NOMO-1 treated with DMSO at 0.1 percent for 48 hours (cell line): ENCODE results near the gene ZNF335.
A peak's percentile ranks its signal among the peaks of the same experiment; 100 is the strongest.

Experiments used
- DNase-seq: peaks from one replicate; lab custom pipeline; 2025; ENCODE audit not compliant: unreplicated experiment; lab: John Stamatoyannopoulos, UW

Gene ZNF335

GRCh38 chr20:45974896-45975565 is 3.0 kb upstream of the ZNF335 start:
- DNase-seq: peak; percentile 40

DNA sequence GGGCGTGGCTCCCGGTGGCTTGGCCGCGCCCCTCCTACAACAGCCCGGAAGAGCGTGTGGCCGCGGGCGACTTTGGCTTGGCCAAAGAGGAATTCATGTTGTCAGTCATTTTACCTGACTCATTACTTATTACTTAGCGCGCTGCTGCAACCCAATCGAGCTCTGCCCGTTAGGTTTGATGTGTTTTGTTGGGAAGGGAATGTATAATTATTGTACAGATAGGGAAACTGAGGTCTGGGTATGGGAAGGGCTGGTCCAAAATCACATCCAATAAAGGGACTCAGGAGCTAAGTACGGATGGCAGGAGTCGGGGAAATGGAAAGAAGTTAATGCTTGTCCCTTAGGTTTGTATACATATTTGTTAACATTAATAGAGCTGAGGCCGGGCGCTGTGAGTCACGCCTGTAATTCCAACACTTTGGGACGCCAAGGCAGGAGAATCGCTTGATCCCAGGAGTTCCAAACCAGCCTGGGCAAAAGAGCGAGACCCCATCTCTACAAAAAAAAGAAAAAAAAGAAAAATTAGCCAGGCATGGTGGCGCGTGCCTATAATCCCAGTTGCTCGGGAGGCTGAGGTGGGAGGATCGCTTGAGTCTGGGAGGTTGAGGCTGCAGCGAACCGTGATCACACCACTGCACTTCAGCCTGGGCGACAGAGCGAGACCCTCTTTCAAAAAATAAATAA is 639 bp upstream of the ZNF335 start:
- peak; percentile 95 for DNase-seq

DNA sequence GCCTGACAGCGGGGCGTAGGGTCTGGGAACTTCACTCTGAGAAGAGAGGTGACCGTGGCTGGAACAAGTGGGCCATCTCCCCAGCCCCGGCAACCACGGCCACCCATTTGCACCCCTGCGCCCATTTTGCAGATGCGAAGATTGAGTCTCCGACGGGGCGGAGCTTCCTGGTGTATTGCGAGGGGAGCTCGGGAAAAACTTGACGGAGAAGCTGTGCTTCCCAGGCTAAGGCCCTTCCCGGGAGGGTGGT is 653 bp downstream of the ZNF335 start:
- peak; percentile 26 for DNase-seq

- DNase-seq: peak; percentile 4
These were observed 1.2 kb downstream of the ZNF335 start for GRCh38 chr20:45970646-45971424.

GRCh38 chr20:45969712-45970634 is 2.0 kb downstream of the ZNF335 start:
- peak; percentile 28 for DNase-seq

DNA sequence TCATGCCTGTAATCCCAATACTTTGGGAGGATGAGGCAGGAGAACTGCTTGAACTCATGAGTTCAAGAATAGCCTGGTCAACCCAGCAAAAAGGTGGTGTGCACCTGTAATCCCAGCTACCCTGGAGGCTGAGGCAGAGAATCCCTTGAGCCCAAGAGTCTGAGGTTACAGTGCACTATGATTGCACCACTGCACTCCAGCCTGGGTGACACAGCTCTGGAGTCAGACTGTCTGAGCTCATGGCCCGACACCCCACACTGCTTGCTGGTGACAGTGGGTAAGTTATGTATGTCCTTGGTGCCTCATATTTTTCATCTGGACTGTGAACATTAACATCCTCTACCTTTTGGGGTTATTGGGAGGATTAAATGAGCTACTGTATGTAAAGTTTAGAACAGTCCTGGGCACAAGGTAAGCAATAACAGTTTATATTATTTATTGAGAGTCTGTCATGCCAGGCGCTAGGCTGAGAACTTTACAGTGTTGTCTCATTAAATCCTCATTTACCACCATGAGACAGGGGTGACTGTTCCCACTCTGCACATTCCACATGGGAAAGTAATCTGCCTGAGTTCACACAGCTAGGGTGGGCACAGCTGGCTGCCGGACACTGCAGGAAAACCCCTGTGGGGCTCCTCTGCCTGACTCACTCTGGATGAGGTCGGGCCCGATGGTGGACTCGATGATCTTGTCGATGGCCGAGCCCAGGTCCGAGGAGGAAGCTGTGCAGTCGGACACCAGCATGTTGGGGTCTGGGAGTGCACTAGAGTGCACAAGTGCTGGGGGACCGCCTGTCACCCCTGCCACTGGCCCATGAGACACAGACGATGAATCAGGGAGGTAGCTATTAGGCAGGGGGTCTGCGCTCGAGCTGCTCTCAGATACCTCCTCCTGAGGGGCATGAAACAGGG is 2.9 kb downstream of the ZNF335 start:
- DNase-seq: no peak

- no peak for DNase-seq
These were observed 3.8 kb downstream of the ZNF335 start for GRCh38 chr20:45968081-45968671.

- no peak for DNase-seq
These were observed 4.4 kb downstream of the ZNF335 start for GRCh38 chr20:45967551-45968080.

GRCh38 chr20:45965169-45966002 is 6.6 kb downstream of the ZNF335 start:
- no peak for DNase-seq

GRCh38 chr20:45964006-45964400 is 8.0 kb downstream of the ZNF335 start:
- no peak for DNase-seq

- peak; percentile 40 for DNase-seq
These were observed 8.7 kb downstream of the ZNF335 start for GRCh38 chr20:45963059-45964005.

DNA sequence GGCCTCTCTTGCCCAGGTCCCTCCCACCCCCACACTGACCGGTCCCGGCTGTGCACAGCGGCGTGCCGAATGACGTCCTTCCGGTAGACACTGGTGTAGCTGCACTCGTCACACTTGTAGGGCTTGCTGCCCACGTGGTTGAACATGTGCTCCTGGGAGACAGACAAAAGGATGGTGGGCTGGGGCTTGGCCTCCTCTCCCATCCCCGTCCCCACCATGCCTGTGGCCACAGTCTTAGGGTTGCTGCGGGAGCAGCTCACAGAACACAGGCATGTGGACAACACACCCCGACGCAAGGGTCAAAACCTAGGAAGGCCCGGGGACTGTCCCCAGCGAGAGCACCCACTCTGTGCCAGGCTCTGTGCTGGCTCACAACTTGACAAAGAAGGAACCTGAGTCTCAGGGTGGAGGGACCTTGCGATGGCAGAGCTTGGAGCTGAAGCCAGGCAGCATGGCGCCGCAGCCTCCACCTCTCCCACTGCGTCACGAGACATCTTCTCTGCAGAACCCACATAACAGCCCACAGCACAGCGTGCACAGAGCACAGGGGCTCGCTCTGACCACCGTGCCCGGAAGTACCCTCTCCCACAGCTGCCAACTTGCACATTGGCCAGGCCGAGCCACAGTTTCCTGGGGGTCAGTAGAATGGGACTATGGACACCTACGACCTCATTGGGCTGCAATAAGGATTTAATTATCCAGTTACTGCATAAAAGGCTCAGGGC is 9.8 kb downstream of the ZNF335 start:
- no peak for DNase-seq

- no peak for DNase-seq
These were observed 11.9 kb downstream of the ZNF335 start for GRCh38 chr20:45959956-45960630.

DNA sequence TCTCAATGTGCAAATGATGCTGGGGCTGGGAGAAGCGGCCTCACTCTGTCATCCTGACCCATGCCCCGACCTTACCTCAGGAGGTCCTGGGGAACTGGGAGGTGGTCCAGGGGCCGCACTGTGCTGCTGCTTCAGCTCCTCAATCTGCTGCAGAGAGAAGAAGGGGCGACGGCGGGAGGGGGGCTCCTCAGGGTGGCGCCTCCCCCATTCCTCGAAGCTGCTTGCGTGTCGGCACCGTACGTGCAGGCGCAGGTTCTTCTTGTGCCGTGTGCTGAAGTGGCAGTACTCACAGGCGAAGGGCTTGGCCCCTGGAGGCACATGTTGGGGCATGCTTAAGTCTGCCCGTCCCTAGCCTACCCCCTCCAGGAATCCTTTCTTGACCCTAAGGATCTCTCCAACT is 12.9 kb downstream of the ZNF335 start:
- DNase-seq: no peak

- no peak for DNase-seq
These were observed 13.4 kb downstream of the ZNF335 start for GRCh38 chr20:45958593-45958992.
